Measurements from ENCODE around the gene LRRC32. TPM values are rescaled to one million over a fixed set of nuclear protein-coding genes. Genes with fewer than 3 reads are reported as not detected.
"Not testable (repeated sequence)": the region's sequence is repeated elsewhere in the genome, so short reads cannot be mapped to it uniquely, and the experiment has no call there.

Gene LRRC32
- total RNA-seq, 1 experiment from 2014 or later: 0.15 TPM

GRCh38 chr11:76608879-76609460 lies 61.6 kb downstream of the LRRC32 start:
- intact Hi-C loops (cut with micrococcal nuclease; ENCODE audit: unreplicated experiment); H3K9me3 ChIP-seq (ENCODE audit: control insufficient read depth, insufficient read depth, low read depth, low read length); POLR2A ChIA-PET; in situ Hi-C loops (cut with HindIII; ENCODE audit: low pct_unique_long_range_greater_than_20kb, low sequenced_read_pairs); H3K4me1 ChIP-seq (ENCODE audit: control insufficient read depth, insufficient read depth, low read length); ATAC-seq; H3K36me3 ChIP-seq (ENCODE audit: control insufficient read depth, insufficient read depth, low read length); BruUV-seq (replicated peaks); H3K4me3 ChIP-seq (ENCODE audit: low read depth in 2 of 2, low read length in 2 of 2); H3K27ac ChIP-seq (ENCODE audit: low read length); DNase-seq (ENCODE audit: low read depth, low spot score); H3K27me3 ChIP-seq (ENCODE audit: control insufficient read depth, insufficient read depth, low read length): not testable (repeated sequence)
- CTCF ChIA-PET: interaction anchor here (0.6 kb wide), 1 partner anchor 86 kb away, joined by 5 read pairs; no protein-coding TSS in a partner anchor

- DNase-seq (ENCODE audit: low read depth, low spot score); H3K4me3 ChIP-seq (ENCODE audit: low read depth in 2 of 2, low read length in 2 of 2); H3K27ac ChIP-seq (ENCODE audit: low read length); H3K27me3 ChIP-seq (ENCODE audit: control insufficient read depth, insufficient read depth, low read length); intact Hi-C loops (cut with micrococcal nuclease; ENCODE audit: unreplicated experiment); POLR2A ChIA-PET; in situ Hi-C loops (cut with HindIII; ENCODE audit: low pct_unique_long_range_greater_than_20kb, low sequenced_read_pairs); H3K9me3 ChIP-seq (ENCODE audit: control insufficient read depth, insufficient read depth, low read depth, low read length); H3K4me1 ChIP-seq (ENCODE audit: control insufficient read depth, insufficient read depth, low read length); ATAC-seq; H3K36me3 ChIP-seq (ENCODE audit: control insufficient read depth, insufficient read depth, low read length); BruUV-seq (replicated peaks): not testable (repeated sequence)
- CTCF ChIA-PET: interaction anchor here (0.6 kb wide), 1 partner anchor 86 kb away, joined by 5 read pairs; no protein-coding TSS in a partner anchor
Observed at GRCh38 chr11:76608228-76608627, 62.3 kb downstream of the LRRC32 start.

Other genes starting within 250 kb of the LRRC32 start
- gene EMSY, start 225.7 kb downstream of the LRRC32 start, total RNA-seq (2021; ENCODE audit: unreplicated experiment): 26.4 TPM
- gene TSKU, start 112.6 kb upstream of the LRRC32 start, total RNA-seq (2021; ENCODE audit: unreplicated experiment): 31.4 TPM
- 41.8 TPM for gene ACER3, start 190.2 kb upstream of the LRRC32 start, total RNA-seq (2021; ENCODE audit: unreplicated experiment)

All from Panc1 (cell line).